GM18907 (cell line): Measurements from ENCODE around the gene FLOT1.

Source experiments
- ATAC-seq: cut with Tn5 transposase; IDR thresholded peaks from one replicate; pipeline ENCODE4 v1.9.1; 2021; ENCODE audit warnings: mild to moderate bottlenecking, moderate library complexity; ENCODE audit not compliant: unreplicated experiment

FLOT1 gene

GRCh38 chr6:30705620-30706019 is 36.9 kb downstream of the FLOT1 start:
- ATAC-seq: no peak

GRCh38 chr6:30703821-30704220 is 38.7 kb downstream of the FLOT1 start:
- ATAC-seq: no peak

- no peak for ATAC-seq
These were observed 39.5 kb downstream of the FLOT1 start for GRCh38 chr6:30703011-30703410.

- no peak for ATAC-seq
These were observed 42.1 kb downstream of the FLOT1 start for GRCh38 chr6:30700340-30700739.

GRCh38 chr6:30696432-30696831 is 46.1 kb downstream of the FLOT1 start:
- ATAC-seq: no peak

- no peak for ATAC-seq
These were observed 51.2 kb downstream of the FLOT1 start for GRCh38 chr6:30691208-30691847.

- no peak for ATAC-seq
These were observed 51.9 kb downstream of the FLOT1 start, which contains the start of gene NRM for GRCh38 chr6:30690403-30691207. TSS of gene NRM (minus strand) at chr6:30690984. CDS start at chr6:30690974, 10 bp downstream.

GRCh38 chr6:30689985-30690384 is 52.5 kb downstream of the FLOT1 start:
- no peak for ATAC-seq

- ATAC-seq: no peak
These were observed 53.2 kb downstream of the FLOT1 start for GRCh38 chr6:30689022-30689865.

- no peak for ATAC-seq
These were observed 53.9 kb downstream of the FLOT1 start for GRCh38 chr6:30688569-30688968.

- ATAC-seq: no peak
These were observed 54.6 kb downstream of the FLOT1 start for GRCh38 chr6:30687659-30688431.

GRCh38 chr6:30686908-30687658 is 55.4 kb downstream of the FLOT1 start:
- peak; percentile 47 for ATAC-seq

GRCh38 chr6:30686009-30686907 is 56.2 kb downstream of the FLOT1 start, which contains the start of gene PPP1R18:
TSS of gene PPP1R18 (minus strand) at chr6:30686645. CDS start at chr6:30686018, 627 bp downstream.
- ATAC-seq: peak; percentile 14

- ATAC-seq: no peak
These were observed 57.1 kb downstream of the FLOT1 start for GRCh38 chr6:30685157-30686008.

GRCh38 chr6:30684386-30685156 is 57.9 kb downstream of the FLOT1 start:
- no peak for ATAC-seq

- ATAC-seq: no peak
These were observed 58.5 kb downstream of the FLOT1 start for GRCh38 chr6:30683980-30684338.
